DND-41 (cell line): ENCODE results near the gene TBL1Y.
"Not testable (repeated sequence)": the region's sequence is repeated elsewhere in the genome, so short reads cannot be mapped to it uniquely, and the experiment has no call there.

Source experiments
- ATAC-seq: fragments of 200-7000 bp; cut with Tn5 transposase; 3 replicates; pipeline ENCODE4 v1.9.1; 2021; ENCODE audit warnings: low read depth; ENCODE audit not compliant: insufficient read depth
- DNase-seq: peaks from one replicate; pipeline ENCODE4 v3.0.0-alpha.2; 2020
- H2AFZ ChIP-seq: 2 replicates; pipeline ENCODE4 v1.6.0; 2012; ENCODE audit warnings: low read depth, low read length
- H3K27ac ChIP-seq: 2 replicates; pipeline ENCODE4 v1.5.1; 2012; ENCODE audit warnings: low read length, inconsistent platforms
- H3K27me3 ChIP-seq: fragments of 200-600 bp; sonication (generic); 2 replicates; pipeline ENCODE4 v1.6.0; 2012; ENCODE audit warnings: low read length, mild to moderate bottlenecking, inconsistent platforms; ENCODE audit not compliant: insufficient read depth, poor library complexity
- H3K36me3 ChIP-seq: 2 replicates; pipeline ENCODE4 v1.5.1; 2012; ENCODE audit warnings: low read length, inconsistent platforms; ENCODE audit not compliant: insufficient read depth
- H3K4me1 ChIP-seq: 2 replicates; pipeline ENCODE4 v1.5.1; 2012; ENCODE audit warnings: mild to moderate bottlenecking, low read length; ENCODE audit not compliant: insufficient read depth
- H3K4me2 ChIP-seq: 2 replicates; pipeline ENCODE4 v1.6.0; 2012; ENCODE audit warnings: mild to moderate bottlenecking, moderate library complexity, low read length, inconsistent platforms; ENCODE audit not compliant: insufficient read depth
- H3K4me3 ChIP-seq, 2 experiments: fragments of 200-600 bp in 1 of 2; shearing (Covaris generic) in 1 of 2; 2 replicates each; pipeline ENCODE4 v1.5.1; 2012 to 2016; ENCODE audit warnings: inconsistent platforms in 2 of 2, low read length in 2 of 2, mild to moderate bottlenecking in 2 of 2, low read depth in 1 of 2, moderate library complexity in 1 of 2
- H3K79me2 ChIP-seq: 2 replicates; pipeline ENCODE4 v1.6.0; 2012; ENCODE audit warnings: low read length, inconsistent platforms; ENCODE audit not compliant: insufficient read depth
- H3K9ac ChIP-seq: 2 replicates; pipeline ENCODE4 v1.6.0; 2012; ENCODE audit warnings: low read depth, mild to moderate bottlenecking, inconsistent platforms, low read length, moderate library complexity
- H3K9me3 ChIP-seq: 2 replicates; pipeline ENCODE4 v1.5.1; 2012; ENCODE audit warnings: low read length, moderate library complexity, mild to moderate bottlenecking, inconsistent platforms; ENCODE audit not compliant: insufficient read depth, severe bottlenecking
- H4K20me1 ChIP-seq: 2 replicates; pipeline ENCODE4 v1.6.0; 2012; ENCODE audit warnings: low read length; ENCODE audit not compliant: insufficient read depth
- CTCF ChIP-seq: IDR thresholded peaks from 2 replicates; pipeline ENCODE4 v1.5.1; 2012; ENCODE audit warnings: borderline replicate concordance, low read length, moderate library complexity, mild to moderate bottlenecking; ENCODE audit not compliant: poor library complexity, severe bottlenecking; ENCODE audit errors: extremely low read depth
- EZH2 ChIP-seq: IDR thresholded peaks from 3 replicates; pipeline ENCODE4 v1.6.1; 2012; ENCODE audit warnings: borderline replicate concordance, low read depth, mild to moderate bottlenecking, moderate library complexity, low read length, inconsistent platforms; ENCODE audit not compliant: severe bottlenecking

Gene TBL1Y

DNA sequence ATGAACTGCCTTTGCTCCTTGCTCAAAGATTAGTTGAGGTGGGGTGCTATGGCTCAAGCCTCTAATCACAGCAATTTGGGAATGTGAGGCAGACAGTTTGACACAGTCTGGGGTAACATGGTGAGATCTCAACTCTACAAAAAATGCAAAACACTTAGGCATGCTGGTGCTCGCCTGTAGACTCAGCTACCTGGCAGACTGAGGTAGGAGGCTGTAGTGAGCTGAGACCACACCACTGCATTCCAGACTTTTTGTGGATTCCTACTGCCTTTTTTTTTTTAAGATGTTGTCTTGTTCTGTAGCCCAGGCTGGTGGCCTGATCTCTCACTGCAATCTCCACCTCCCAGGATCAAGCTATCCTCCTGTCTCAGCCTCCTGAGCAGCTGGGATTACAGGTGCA lies 2.9 kb upstream of the TBL1Y start:
- H3K27ac ChIP-seq, result no peak overlapping the region
- H3K36me3 ChIP-seq, result no peaks in the 10 kb centered on the region
- no peak overlapping the region for H2AFZ ChIP-seq
- H3K4me2 ChIP-seq, result no peak overlapping the region
- no peaks in the 10 kb centered on the region for H4K20me1 ChIP-seq
- H3K9me3 ChIP-seq, result no peaks in the 10 kb centered on the region
- TF ChIP-seq EZH2, result no peak
- no peak for TF ChIP-seq CTCF
- no peak for ATAC-seq
- no peak for DNase-seq
- no peak overlapping the region for H3K9ac ChIP-seq
- no peak overlapping the region for H3K4me3 ChIP-seq
- H3K27me3 ChIP-seq, result no peaks in the 10 kb centered on the region
- H3K4me1 ChIP-seq, result no peaks in the 10 kb centered on the region
- no peaks in the 10 kb centered on the region for H3K79me2 ChIP-seq

DNA sequence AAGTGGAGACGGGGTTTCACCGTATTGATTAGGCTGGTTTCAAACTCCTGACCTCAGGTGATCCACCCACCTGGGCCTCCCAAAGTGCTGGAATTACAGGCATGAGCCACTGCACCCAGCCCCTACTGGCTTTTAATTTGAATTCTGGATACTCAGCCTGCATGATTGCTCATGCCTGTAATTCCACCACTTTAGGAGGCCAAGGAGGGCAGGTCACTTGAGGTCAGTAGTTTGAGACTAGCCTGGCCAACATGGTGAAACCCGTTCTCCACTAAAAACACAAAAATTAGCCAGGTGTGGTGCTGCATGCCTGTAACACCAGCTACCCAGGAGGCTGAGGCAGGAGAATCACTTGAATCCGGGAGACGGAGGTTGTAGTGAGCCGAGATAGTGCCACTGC lies 2.5 kb upstream of the TBL1Y start:
- H2AFZ ChIP-seq, H3K79me2 ChIP-seq, H4K20me1 ChIP-seq, ATAC-seq, H3K27ac ChIP-seq, H3K27me3 ChIP-seq, H3K36me3 ChIP-seq, H3K4me3 ChIP-seq, DNase-seq, H3K9me3 ChIP-seq, H3K9ac ChIP-seq, H3K4me2 ChIP-seq, H3K4me1 ChIP-seq: not testable (repeated sequence)

- Histone ChIP-seq H3K36me3 (no peaks in the 10 kb centered on the region), H2AFZ (no peak overlapping the region), H3K79me2 (no peaks in the 10 kb centered on the region), H3K9ac (no peak overlapping the region), H3K4me3 (no peak overlapping the region), H4K20me1 (no peaks in the 10 kb centered on the region), H3K27ac (no peak overlapping the region), H3K9me3 (no peaks in the 10 kb centered on the region), H3K27me3 (no peaks in the 10 kb centered on the region), H3K4me2 (no peak overlapping the region), H3K4me1 (no peaks in the 10 kb centered on the region)
- DNase-seq (no peak), ATAC-seq (no peak)
- TF ChIP-seq CTCF, result no peak
- no peak for TF ChIP-seq EZH2
These were observed 1.4 kb upstream of the TBL1Y start for GRCh38 chrY:6909118-6909521.

GRCh38 chrY:6909856-6910255 lies 641 bp upstream of the TBL1Y start:
- no peak for ATAC-seq
- H3K36me3 ChIP-seq, result no peaks in the 10 kb centered on the region
- H3K27ac ChIP-seq, result no peak overlapping the region
- no peak for DNase-seq
- no peaks in the 10 kb centered on the region for H3K9me3 ChIP-seq
- H3K27me3 ChIP-seq, result no peaks in the 10 kb centered on the region
- no peaks in the 10 kb centered on the region for H4K20me1 ChIP-seq
- no peaks in the 10 kb centered on the region for H3K4me1 ChIP-seq
- no peak overlapping the region for H2AFZ ChIP-seq
- TF ChIP-seq CTCF (no peak), EZH2 (no peak)
- no peak overlapping the region for H3K9ac ChIP-seq
- no peaks in the 10 kb centered on the region for H3K79me2 ChIP-seq
- H3K4me2 ChIP-seq, result no peak overlapping the region
- H3K4me3 ChIP-seq, result no peak overlapping the region
